GM12874 (cell line): ENCODE measurements around the gene MGAT3.

Source experiments
- CTCF ChIP-seq: IDR thresholded peaks from 2 replicates; pipeline ENCODE4 v1.5.1; 2011; ENCODE audit warnings: low read depth, mild to moderate bottlenecking, control low read depth, low read length, moderate library complexity; ENCODE audit not compliant: insufficient read depth

MGAT3 gene

GRCh38 chr22:39446239-39446721 is 10.5 kb upstream of the MGAT3 start:
- TF ChIP-seq CTCF: no peak

- TF ChIP-seq CTCF: no peak
Measured at GRCh38 chr22:39448205-39449054, 8.4 kb upstream of the MGAT3 start.

DNA sequence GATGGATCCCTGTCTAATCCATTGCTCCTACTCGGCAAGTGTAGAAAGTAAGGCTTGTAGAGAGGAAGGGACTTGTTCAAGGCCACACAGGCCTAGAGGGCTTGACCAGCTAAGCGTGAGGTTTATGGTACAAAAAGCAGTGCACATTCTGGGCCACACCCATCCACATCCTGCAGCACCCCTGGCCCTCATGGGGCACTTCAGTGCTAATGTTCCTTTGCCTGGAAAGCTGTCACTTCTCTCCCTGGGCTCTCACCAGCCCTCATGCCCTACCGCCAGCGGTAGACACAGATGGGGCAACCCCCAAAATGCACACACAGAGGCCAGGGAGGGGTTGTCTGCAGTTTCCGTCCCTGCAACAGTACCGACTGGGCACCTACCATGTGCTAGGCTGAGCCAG is 7.1 kb upstream of the MGAT3 start:
- TF ChIP-seq CTCF: no peak

- no peak for TF ChIP-seq CTCF
Measured at GRCh38 chr22:39450258-39450955, 6.4 kb upstream of the MGAT3 start.

DNA sequence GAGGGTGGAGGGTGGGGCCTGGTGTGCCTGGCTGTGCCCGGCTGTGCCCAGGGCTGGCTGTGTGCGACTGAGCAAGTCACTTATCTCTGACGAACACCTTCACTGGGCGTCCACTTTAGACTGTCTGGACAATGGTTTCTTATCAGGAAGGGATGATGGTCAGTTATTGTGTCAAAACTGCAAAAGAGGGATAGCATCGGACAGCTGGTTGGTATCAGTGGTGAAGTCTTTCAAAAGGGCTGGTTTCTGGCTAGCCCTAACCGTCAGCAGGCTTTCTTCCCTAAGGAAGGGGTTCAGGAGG is 4.1 kb upstream of the MGAT3 start:
- TF ChIP-seq CTCF: no peak

- TF ChIP-seq CTCF: no peak
Measured at GRCh38 chr22:39453765-39454378, 2.9 kb upstream of the MGAT3 start.

DNA sequence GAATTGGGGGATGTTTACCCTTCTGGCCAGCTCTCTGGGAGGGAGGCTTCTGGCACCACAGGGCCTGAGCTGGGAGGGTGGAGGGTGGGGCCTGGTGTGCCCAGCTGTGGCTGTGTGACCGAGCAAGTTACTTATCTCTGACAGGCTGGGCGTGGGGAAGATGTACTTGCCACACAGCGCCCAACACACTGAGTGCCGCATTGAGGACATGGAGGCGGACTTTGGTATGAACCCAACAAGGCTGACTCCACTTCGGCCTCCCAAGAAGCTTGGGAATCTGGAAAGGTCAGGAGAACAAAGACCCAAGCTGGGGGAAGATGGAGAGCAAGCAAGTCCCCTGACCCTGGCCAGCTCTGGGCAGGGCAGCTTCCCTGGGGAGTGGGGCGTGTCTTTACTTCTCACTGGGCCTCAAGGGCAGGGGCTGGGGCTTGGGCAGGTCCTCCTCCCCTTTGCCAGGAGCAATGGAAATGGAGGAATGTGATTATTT is 2.4 kb upstream of the MGAT3 start:
- no peak for TF ChIP-seq CTCF
